ENCODE results near the gene TMEM69. TPM values are rescaled to one million over a fixed set of nuclear protein-coding genes. Genes with fewer than 3 reads are reported as not detected.

The TMEM69 gene
- total and polyA plus RNA-seq, 2 of the 13 experiments (the other 11 are each of a cell fraction or from before 2014, with no cell fraction given): 25.4 to 135 TPM

DNA sequence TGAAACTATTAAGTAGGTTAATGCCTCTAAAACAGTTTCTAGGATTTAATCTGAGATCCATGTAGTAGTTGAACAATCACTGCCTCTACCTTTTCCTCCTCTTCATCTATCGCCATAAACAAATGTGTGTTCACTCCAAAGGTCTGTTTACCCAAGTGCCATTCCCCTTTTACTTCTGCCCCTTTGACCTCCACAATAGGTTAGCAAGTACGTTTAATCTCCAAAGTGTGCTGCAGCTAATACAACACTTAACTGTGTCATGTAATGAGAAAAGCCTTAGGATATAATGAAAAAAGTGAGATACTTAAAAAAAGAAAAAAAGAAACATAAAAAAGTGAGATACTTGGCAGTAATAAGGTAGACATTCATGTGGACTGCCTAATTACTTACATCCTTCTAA lies 29.8 kb upstream of the TMEM69 start (continued):
- TF ChIP-seq HNF4G (IDR thresholded peaks at IDR 0.05; ENCODE audit: borderline replicate concordance, low read depth, low read length) (peak; percentile 78), HNF4G (CRISPR knock-in tag; IDR thresholded peaks at IDR 0.05; ENCODE audit: borderline replicate concordance, low read depth) (no peak), HOXA5 (CRISPR knock-in tag; IDR thresholded peaks at IDR 0.05) (no peak), POLR2AphosphoS2 (IDR thresholded peaks at IDR 0.05; ENCODE audit: low read depth, low read length) (no peak), HOXD1 (CRISPR knock-in tag; IDR thresholded peaks at IDR 0.05) (0 out of 2 replicates have a peak, but pooled peaks have one; percentile 28), RCOR2 (CRISPR knock-in tag; IDR thresholded peaks at IDR 0.05) (peak; percentile 81; the same call in 1 of the 2 replicates), KAT8 (CRISPR knock-in tag; IDR thresholded peaks at IDR 0.05) (peak; percentile 47; the same call in 1 of the 2 replicates), ZNF883 (CRISPR knock-in tag; IDR thresholded peaks at IDR 0.05; ENCODE audit: not compliant biosample characterization) (no peak), ZNF776 (CRISPR knock-in tag; IDR thresholded peaks at IDR 0.05) (no peak), EZH2 (conservative IDR thresholded peaks at IDR 0.05; ENCODE audit: low read depth, low read length) (no peak)
- TF ChIP-seq, protein P1, sequence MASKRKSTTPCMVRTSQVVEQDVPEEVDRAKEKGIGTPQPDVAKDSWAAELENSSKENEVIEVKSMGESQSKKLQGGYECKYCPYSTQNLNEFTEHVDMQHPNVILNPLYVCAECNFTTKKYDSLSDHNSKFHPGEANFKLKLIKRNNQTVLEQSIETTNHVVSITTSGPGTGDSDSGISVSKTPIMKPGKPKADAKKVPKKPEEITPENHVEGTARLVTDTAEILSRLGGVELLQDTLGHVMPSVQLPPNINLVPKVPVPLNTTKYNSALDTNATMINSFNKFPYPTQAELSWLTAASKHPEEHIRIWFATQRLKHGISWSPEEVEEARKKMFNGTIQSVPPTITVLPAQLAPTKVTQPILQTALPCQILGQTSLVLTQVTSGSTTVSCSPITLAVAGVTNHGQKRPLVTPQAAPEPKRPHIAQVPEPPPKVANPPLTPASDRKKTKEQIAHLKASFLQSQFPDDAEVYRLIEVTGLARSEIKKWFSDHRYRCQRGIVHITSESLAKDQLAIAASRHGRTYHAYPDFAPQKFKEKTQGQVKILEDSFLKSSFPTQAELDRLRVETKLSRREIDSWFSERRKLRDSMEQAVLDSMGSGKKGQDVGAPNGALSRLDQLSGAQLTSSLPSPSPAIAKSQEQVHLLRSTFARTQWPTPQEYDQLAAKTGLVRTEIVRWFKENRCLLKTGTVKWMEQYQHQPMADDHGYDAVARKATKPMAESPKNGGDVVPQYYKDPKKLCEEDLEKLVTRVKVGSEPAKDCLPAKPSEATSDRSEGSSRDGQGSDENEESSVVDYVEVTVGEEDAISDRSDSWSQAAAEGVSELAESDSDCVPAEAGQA (IDR thresholded peaks at IDR 0.05; ENCODE audit: low read depth): no peak
- TF ChIP-seq, protein P1 (CRISPR knock-in tag; IDR thresholded peaks at IDR 0.05; ENCODE audit: borderline replicate concordance): no peak
- TF ChIP-seq, protein P2, sequence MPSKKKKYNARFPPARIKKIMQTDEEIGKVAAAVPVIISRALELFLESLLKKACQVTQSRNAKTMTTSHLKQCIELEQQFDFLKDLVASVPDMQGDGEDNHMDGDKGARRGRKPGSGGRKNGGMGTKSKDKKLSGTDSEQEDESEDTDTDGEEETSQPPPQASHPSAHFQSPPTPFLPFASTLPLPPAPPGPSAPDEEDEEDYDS (CRISPR knock-in tag; IDR thresholded peaks at IDR 0.05): peak; percentile 43; the same call in 1 of the 2 replicates
- TF ChIP-seq, protein P3, sequence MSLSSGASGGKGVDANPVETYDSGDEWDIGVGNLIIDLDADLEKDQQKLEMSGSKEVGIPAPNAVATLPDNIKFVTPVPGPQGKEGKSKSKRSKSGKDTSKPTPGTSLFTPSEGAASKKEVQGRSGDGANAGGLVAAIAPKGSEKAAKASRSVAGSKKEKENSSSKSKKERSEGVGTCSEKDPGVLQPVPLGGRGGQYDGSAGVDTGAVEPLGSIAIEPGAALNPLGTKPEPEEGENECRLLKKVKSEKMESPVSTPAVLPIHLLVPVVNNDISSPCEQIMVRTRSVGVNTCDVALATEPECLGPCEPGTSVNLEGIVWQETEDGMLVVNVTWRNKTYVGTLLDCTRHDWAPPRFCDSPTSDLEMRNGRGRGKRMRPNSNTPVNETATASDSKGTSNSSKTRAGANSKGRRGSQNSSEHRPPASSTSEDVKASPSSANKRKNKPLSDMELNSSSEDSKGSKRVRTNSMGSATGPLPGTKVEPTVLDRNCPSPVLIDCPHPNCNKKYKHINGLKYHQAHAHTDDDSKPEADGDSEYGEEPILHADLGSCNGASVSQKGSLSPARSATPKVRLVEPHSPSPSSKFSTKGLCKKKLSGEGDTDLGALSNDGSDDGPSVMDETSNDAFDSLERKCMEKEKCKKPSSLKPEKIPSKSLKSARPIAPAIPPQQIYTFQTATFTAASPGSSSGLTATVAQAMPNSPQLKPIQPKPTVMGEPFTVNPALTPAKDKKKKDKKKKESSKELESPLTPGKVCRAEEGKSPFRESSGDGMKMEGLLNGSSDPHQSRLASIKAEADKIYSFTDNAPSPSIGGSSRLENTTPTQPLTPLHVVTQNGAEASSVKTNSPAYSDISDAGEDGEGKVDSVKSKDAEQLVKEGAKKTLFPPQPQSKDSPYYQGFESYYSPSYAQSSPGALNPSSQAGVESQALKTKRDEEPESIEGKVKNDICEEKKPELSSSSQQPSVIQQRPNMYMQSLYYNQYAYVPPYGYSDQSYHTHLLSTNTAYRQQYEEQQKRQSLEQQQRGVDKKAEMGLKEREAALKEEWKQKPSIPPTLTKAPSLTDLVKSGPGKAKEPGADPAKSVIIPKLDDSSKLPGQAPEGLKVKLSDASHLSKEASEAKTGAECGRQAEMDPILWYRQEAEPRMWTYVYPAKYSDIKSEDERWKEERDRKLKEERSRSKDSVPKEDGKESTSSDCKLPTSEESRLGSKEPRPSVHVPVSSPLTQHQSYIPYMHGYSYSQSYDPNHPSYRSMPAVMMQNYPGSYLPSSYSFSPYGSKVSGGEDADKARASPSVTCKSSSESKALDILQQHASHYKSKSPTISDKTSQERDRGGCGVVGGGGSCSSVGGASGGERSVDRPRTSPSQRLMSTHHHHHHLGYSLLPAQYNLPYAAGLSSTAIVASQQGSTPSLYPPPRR (CRISPR knock-in tag; IDR thresholded peaks at IDR 0.05; ENCODE audit: borderline replicate concordance): peak; percentile 74; the same call in 1 of the 2 replicates
- TF ChIP-seq, protein P4, sequence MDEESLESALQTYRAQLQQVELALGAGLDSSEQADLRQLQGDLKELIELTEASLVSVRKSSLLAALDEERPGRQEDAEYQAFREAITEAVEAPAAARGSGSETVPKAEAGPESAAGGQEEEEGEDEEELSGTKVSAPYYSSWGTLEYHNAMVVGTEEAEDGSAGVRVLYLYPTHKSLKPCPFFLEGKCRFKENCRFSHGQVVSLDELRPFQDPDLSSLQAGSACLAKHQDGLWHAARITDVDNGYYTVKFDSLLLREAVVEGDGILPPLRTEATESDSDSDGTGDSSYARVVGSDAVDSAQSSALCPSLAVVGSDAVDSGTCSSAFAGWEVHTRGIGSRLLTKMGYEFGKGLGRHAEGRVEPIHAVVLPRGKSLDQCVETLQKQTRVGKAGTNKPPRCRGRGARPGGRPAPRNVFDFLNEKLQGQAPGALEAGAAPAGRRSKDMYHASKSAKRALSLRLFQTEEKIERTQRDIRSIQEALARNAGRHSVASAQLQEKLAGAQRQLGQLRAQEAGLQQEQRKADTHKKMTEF (CRISPR knock-in tag; IDR thresholded peaks at IDR 0.05): peak; percentile 72
- TF ChIP-seq, protein P5, sequence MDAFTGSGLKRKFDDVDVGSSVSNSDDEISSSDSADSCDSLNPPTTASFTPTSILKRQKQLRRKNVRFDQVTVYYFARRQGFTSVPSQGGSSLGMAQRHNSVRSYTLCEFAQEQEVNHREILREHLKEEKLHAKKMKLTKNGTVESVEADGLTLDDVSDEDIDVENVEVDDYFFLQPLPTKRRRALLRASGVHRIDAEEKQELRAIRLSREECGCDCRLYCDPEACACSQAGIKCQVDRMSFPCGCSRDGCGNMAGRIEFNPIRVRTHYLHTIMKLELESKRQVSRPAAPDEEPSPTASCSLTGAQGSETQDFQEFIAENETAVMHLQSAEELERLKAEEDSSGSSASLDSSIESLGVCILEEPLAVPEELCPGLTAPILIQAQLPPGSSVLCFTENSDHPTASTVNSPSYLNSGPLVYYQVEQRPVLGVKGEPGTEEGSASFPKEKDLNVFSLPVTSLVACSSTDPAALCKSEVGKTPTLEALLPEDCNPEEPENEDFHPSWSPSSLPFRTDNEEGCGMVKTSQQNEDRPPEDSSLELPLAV (CRISPR knock-in tag; conservative IDR thresholded peaks at IDR 0.05; ENCODE audit: low read depth): no peak

All from HepG2 (cell line).